MM.1S (cell line): ENCODE measurements around the gene GADD45B.
A peak's percentile ranks its signal among the peaks of the same experiment; 100 is the strongest.
"Not testable (repeated sequence)": the region's sequence is repeated elsewhere in the genome, so short reads cannot be mapped to it uniquely, and the experiment has no call there.

Experiments
- DNase-seq: peaks from one replicate; pipeline ENCODE4 v3.0.0-alpha.2; 2015
- H2AFZ ChIP-seq: fragments of 300-600 bp; sonication (generic); 2 replicates; pipeline ENCODE4 v1.6.0; 2016; ENCODE audit warnings: antibody characterized with exemption, low read length
- H3F3A ChIP-seq: fragments of 300-600 bp; sonication (generic); 2 replicates; pipeline ENCODE4 v1.6.1; 2016; ENCODE audit warnings: mild to moderate bottlenecking, antibody characterized with exemption, low read length, moderate library complexity, mixed read lengths; ENCODE audit not compliant: insufficient read depth
- H3K27ac ChIP-seq: fragments of 300-600 bp; sonication (generic); 2 replicates; pipeline ENCODE4 v1.5.1; 2016; ENCODE audit warnings: mild to moderate bottlenecking, low read length
- H3K27me3 ChIP-seq: fragments of 300-600 bp; sonication (generic); replicated peaks from 2 replicates; pipeline ENCODE4 v1.6.0; 2016; ENCODE audit warnings: low read length; ENCODE audit not compliant: insufficient read depth
- H3K36me3 ChIP-seq: fragments of 300-600 bp; sonication (generic); replicated peaks from 2 replicates; pipeline ENCODE4 v1.6.1; 2016; ENCODE audit warnings: mild to moderate bottlenecking, low read length, mixed read lengths; ENCODE audit not compliant: insufficient read depth
- H3K4me1 ChIP-seq: fragments of 300-600 bp; sonication (generic); 2 replicates; pipeline ENCODE4 v1.6.1; 2016; ENCODE audit warnings: low read length, mixed read lengths
- H3K4me2 ChIP-seq: fragments of 300-600 bp; sonication (generic); 2 replicates; pipeline ENCODE4 v1.6.0; 2016; ENCODE audit warnings: low read depth, low read length
- H3K4me3 ChIP-seq: fragments of 300-600 bp; sonication (generic); 2 replicates; pipeline ENCODE4 v1.5.1; 2016; ENCODE audit warnings: low read length, mixed read lengths
- H3K79me2 ChIP-seq: fragments of 300-600 bp; sonication (generic); 2 replicates; pipeline ENCODE4 v1.6.1; 2016; ENCODE audit warnings: mixed run types, low read length, mixed read lengths
- H3K9ac ChIP-seq: fragments of 300-600 bp; sonication (generic); 2 replicates; pipeline ENCODE4 v1.6.1; 2016; ENCODE audit warnings: low read length, mixed read lengths
- H3K9me2 ChIP-seq: fragments of 300-600 bp; sonication (generic); replicated peaks from 2 replicates; pipeline ENCODE4 v1.6.1; 2016; ENCODE audit warnings: mild to moderate bottlenecking, low read length, mixed read lengths; ENCODE audit not compliant: insufficient read depth
- H3K9me3 ChIP-seq: fragments of 300-600 bp; sonication (generic); replicated peaks from 2 replicates; pipeline ENCODE4 v1.6.1; 2016; ENCODE audit warnings: mild to moderate bottlenecking, low read length, mixed read lengths; ENCODE audit not compliant: insufficient read depth
- H4K20me1 ChIP-seq: fragments of 300-600 bp; sonication (generic); 2 replicates; pipeline ENCODE4 v1.6.1; 2016; ENCODE audit warnings: mild to moderate bottlenecking, low read length, moderate library complexity, mixed read lengths; ENCODE audit not compliant: insufficient read depth
- CTCF ChIP-seq: fragments of 300-600 bp; sonication (generic); IDR thresholded peaks from 2 replicates; pipeline ENCODE4 v1.5.1; 2016; ENCODE audit warnings: antibody characterized with exemption, low read length, mixed read lengths
- EZH2 ChIP-seq: fragments of 300-600 bp; sonication (generic); optimal IDR thresholded peaks from 2 replicates; pipeline ENCODE3; 2017; ENCODE audit warnings: low read depth, mild to moderate bottlenecking, antibody characterized with exemption, low read length, mixed read lengths
- EZH2phosphoT487 ChIP-seq: fragments of 300-600 bp; sonication (generic); IDR thresholded peaks from 2 replicates; pipeline ENCODE4 v1.6.1; 2018; ENCODE audit warnings: antibody characterized with exemption, low read length

GADD45B gene

GRCh38 chr19:2491130-2491801 is 15.3 kb downstream of the GADD45B start:
- peaks cover 19% of the 10 kb centered on the region for H3K27me3 ChIP-seq
- peak overlapping the region; percentile 23 for H2AFZ ChIP-seq
- peaks cover 29% of the 10 kb centered on the region for H3F3A ChIP-seq
- H4K20me1 ChIP-seq = no peaks in the 10 kb centered on the region
- H3K9ac ChIP-seq = peak overlapping the region; percentile 12; the same call in 1 of the 2 replicates
- H3K4me3 ChIP-seq = peak overlapping the region; percentile 1; the same call in 1 of the 2 replicates
- peaks cover 34% of the 10 kb centered on the region for H3K4me1 ChIP-seq
- peak overlapping the region; percentile 45; the same call in 1 of the 2 replicates for H3K27ac ChIP-seq
- no peaks in the 10 kb centered on the region for H3K36me3 ChIP-seq
- no peaks in the 10 kb centered on the region for H3K9me2 ChIP-seq
- DNase-seq = peak; percentile 79
- no peaks in the 10 kb centered on the region for H3K79me2 ChIP-seq
- no peaks in the 10 kb centered on the region for H3K9me3 ChIP-seq
- TF ChIP-seq CTCF (no peak), EZH2phosphoT487 (no peak), EZH2 (no peak)
- H3K4me2 ChIP-seq = peak overlapping the region; percentile 57

GRCh38 chr19:2492870-2493269 is 16.9 kb downstream of the GADD45B start:
- Histone ChIP-seq H3K9me2 (no peaks in the 10 kb centered on the region), H3K4me3 (no peak overlapping the region), H3K4me2 (no peak overlapping the region), H3K27ac (no peak overlapping the region), H3K79me2 (no peaks in the 10 kb centered on the region), H3K27me3 (peaks cover 19% of the 10 kb centered on the region), H4K20me1 (no peaks in the 10 kb centered on the region), H3K36me3 (no peaks in the 10 kb centered on the region), H3K9me3 (no peaks in the 10 kb centered on the region), H2AFZ (no peak overlapping the region), H3K9ac (no peak overlapping the region), H3F3A (peaks cover 29% of the 10 kb centered on the region), H3K4me1 (peaks cover 34% of the 10 kb centered on the region)
- no peak for DNase-seq
- no peak for TF ChIP-seq EZH2
- no peak for TF ChIP-seq EZH2phosphoT487
- no peak for TF ChIP-seq CTCF

GRCh38 chr19:2493448-2493847 is 17.5 kb downstream of the GADD45B start:
- DNase-seq, H3K27ac ChIP-seq, H2AFZ ChIP-seq, H3K79me2 ChIP-seq, H3K4me2 ChIP-seq, H3K4me3 ChIP-seq, H3K36me3 ChIP-seq, H3K9ac ChIP-seq, H3K9me3 ChIP-seq, H3K9me2 ChIP-seq, H4K20me1 ChIP-seq: not testable (repeated sequence)
- H3K4me1 ChIP-seq = peaks cover 34% of the 10 kb centered on the region
- H3K27me3 ChIP-seq = peaks cover 14% of the 10 kb centered on the region
- peaks cover 29% of the 10 kb centered on the region for H3F3A ChIP-seq

GRCh38 chr19:2494084-2494446 is 18.1 kb downstream of the GADD45B start:
- Histone ChIP-seq H3K9me3 (no peaks in the 10 kb centered on the region), H3K27me3 (peaks cover 8% of the 10 kb centered on the region), H4K20me1 (no peaks in the 10 kb centered on the region), H3K4me3 (peak overlapping the region; percentile 81), H3K4me1 (peaks cover 34% of the 10 kb centered on the region), H3K9me2 (no peaks in the 10 kb centered on the region), H3K27ac (no peak overlapping the region), H3K9ac (peak overlapping the region; percentile 80; the same call in 1 of the 2 replicates), H3K36me3 (no peaks in the 10 kb centered on the region), H3F3A (peaks cover 29% of the 10 kb centered on the region), H2AFZ (no peak overlapping the region), H3K4me2 (peak overlapping the region; percentile 97), H3K79me2 (no peaks in the 10 kb centered on the region)
- TF ChIP-seq CTCF = no peak
- TF ChIP-seq EZH2phosphoT487 = no peak
- no peak for TF ChIP-seq EZH2
- DNase-seq = no peak
